Activated T-helper 1 cell treated with anti-CD3 and anti-CD28 coated beads, Interleukin-12 subunit alpha, Interleukin-12 subunit beta, Interleukin-2, Interleukin-4 antibody, amounts not matched to agents 30 ng/mL and 10 ng/mL and 1 ng/mL, durations not matched to agents 14 hours and 24 hours and 36 hours (primary cell): ENCODE results near the gene ERC2. TPM values are rescaled to one million over a fixed set of nuclear protein-coding genes. Genes with fewer than 3 reads are reported as not detected.

Source experiments
- DNase-seq: peaks from one replicate; pipeline ENCODE4 v3.0.0; 2021; ENCODE audit warnings: low spot score
- H3K27ac Mint-ChIP-seq: one replicate; pipeline ENCODE4 v1.8.0; 2021; ENCODE audit warnings: mild to moderate bottlenecking, mixed read lengths
- H3K27me3 Mint-ChIP-seq: one replicate; pipeline ENCODE4 v1.8.0; 2022; ENCODE audit warnings: mild to moderate bottlenecking, moderate library complexity, mixed read lengths; ENCODE audit not compliant: insufficient read depth
- H3K36me3 Mint-ChIP-seq: one replicate; pipeline ENCODE4 v1.8.0; 2021; ENCODE audit warnings: low read depth, mixed read lengths
- H3K4me1 Mint-ChIP-seq: one replicate; pipeline ENCODE4 v1.8.0; 2021; ENCODE audit warnings: low read depth, mixed read lengths
- H3K4me3 Mint-ChIP-seq: one replicate; pipeline ENCODE4 v1.8.0; 2021; ENCODE audit warnings: mild to moderate bottlenecking, moderate library complexity, mixed read lengths
- H3K9me3 Mint-ChIP-seq: one replicate; pipeline ENCODE4 v1.8.0; 2021; ENCODE audit warnings: mixed read lengths
- intact Hi-C: fragments of 100-400 bp; cut with micrococcal nuclease; formaldehyde crosslinking; loops from one replicate; pipeline ENCODE4 v1.15.1; 2024
- total RNA-seq: library from RNA; stranded (reverse); gene quantifications from 2 replicates; pipeline ENCODE4 v1.2.3, GENCODE V29; 2022

ERC2 gene
- total RNA-seq, 1 donor from 2014 or later: not detected

DNA sequence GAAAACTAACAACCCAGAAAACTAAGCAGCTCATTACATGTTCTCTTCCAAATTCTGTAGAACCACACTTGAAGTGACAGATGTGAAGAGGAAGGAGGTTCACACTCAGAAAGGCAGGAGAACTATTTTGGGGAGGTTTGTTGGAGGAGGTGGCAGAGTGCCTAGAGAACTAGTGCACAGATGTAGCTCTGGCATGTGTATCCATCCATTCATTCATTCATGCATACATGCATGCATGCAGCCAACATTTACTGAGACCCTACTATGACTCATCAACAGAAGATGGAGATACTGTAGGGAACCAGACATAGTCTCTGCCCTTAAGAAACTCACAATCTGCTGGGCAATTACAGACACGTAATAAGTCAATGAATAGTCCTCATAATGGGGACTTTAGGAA lies 116.7 kb downstream of the ERC2 start:
- no peaks in the 10 kb centered on the region for H3K36me3 Mint-ChIP-seq
- no peak overlapping the region for H3K27ac Mint-ChIP-seq
- DNase-seq: no peak
- no peak overlapping the region for H3K4me3 Mint-ChIP-seq
- no peaks in the 10 kb centered on the region for H3K27me3 Mint-ChIP-seq
- no peaks in the 10 kb centered on the region for H3K4me1 Mint-ChIP-seq
- H3K9me3 Mint-ChIP-seq: no peaks in the 10 kb centered on the region
- intact Hi-C loops: no loop called here

GRCh38 chr3:56347219-56347871 lies 120.9 kb downstream of the ERC2 start:
- H3K36me3 Mint-ChIP-seq: no peaks in the 10 kb centered on the region
- no peak for DNase-seq
- no peaks in the 10 kb centered on the region for H3K4me1 Mint-ChIP-seq
- intact Hi-C loops: no loop called here
- H3K4me3 Mint-ChIP-seq: no peak overlapping the region
- no peak overlapping the region for H3K27ac Mint-ChIP-seq
- no peaks in the 10 kb centered on the region for H3K9me3 Mint-ChIP-seq
- H3K27me3 Mint-ChIP-seq: peaks cover 3% of the 10 kb centered on the region

- H3K36me3 Mint-ChIP-seq: no peaks in the 10 kb centered on the region
- H3K27ac Mint-ChIP-seq: no peak overlapping the region
- DNase-seq: no peak
- intact Hi-C loops: no loop called here
- H3K9me3 Mint-ChIP-seq: no peaks in the 10 kb centered on the region
- H3K4me1 Mint-ChIP-seq: no peaks in the 10 kb centered on the region
- peaks cover 12% of the 10 kb centered on the region for H3K27me3 Mint-ChIP-seq
- H3K4me3 Mint-ChIP-seq: no peak overlapping the region
Measured at GRCh38 chr3:56342475-56342874, 125.8 kb downstream of the ERC2 start.

- Mint-ChIP-seq H3K27me3 (peaks cover 12% of the 10 kb centered on the region), H3K4me3 (no peak overlapping the region), H3K4me1 (no peaks in the 10 kb centered on the region), H3K27ac (no peak overlapping the region), H3K9me3 (no peaks in the 10 kb centered on the region), H3K36me3 (no peaks in the 10 kb centered on the region)
- DNase-seq: no peak
- intact Hi-C loops: loop anchor here (1.0 to 2.0 kb wide), 2 partner anchors 108 to 155 kb away; no protein-coding TSS in a partner anchor
Measured at GRCh38 chr3:56339671-56340070, 128.6 kb downstream of the ERC2 start.

DNA sequence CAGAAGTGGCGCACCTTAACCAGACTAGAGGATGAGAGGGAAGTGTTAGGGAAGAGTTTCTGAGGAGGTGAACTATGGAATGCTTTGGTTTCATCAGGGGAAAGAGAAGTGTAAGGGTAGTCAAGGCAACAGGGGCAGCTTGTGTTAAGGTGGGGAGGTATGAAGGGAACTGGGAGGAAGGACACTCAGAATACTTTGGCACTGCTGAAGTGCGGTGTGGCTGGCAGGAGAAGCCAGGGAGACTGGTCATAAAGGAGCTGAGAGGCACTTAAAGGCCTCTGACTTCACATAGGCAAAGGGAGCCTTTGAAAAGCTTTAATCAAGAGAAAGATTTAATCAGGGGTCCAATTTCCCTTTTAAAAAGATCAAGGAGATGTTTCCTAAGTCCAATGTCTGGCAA lies 129.0 kb downstream of the ERC2 start:
- no peak overlapping the region for H3K4me3 Mint-ChIP-seq

DNA sequence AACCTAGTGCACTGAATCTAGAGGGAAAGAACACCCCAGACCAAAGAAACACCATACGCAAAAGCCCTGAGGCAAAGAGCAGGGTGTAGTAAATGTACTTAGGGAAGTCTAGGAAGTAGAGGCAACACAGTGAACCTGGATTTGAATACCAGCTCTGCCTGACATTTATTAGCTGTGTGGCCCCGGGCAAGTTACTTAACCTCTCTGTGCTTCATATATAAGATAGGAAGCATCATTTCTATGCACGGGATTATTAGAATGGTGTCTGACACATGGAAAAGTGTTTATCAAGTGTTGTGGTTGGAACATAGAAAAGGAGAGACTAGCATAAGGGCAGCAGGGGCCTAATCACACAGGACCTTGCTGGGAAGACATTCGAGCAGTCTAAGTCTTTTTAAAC lies 132.2 kb downstream of the ERC2 start:
- no peak for DNase-seq
- Mint-ChIP-seq H3K9me3 (no peaks in the 10 kb centered on the region), H3K36me3 (no peaks in the 10 kb centered on the region), H3K4me3 (no peak overlapping the region), H3K27me3 (peaks cover 7% of the 10 kb centered on the region), H3K4me1 (no peaks in the 10 kb centered on the region), H3K27ac (no peak overlapping the region)
- intact Hi-C loops: no loop called here

More for the DNA sequence above, 129.0 kb downstream of the ERC2 start:
- peaks cover 10% of the 10 kb centered on the region for H3K27me3 Mint-ChIP-seq
- no peaks in the 10 kb centered on the region for H3K4me1 Mint-ChIP-seq
- H3K9me3 Mint-ChIP-seq: no peaks in the 10 kb centered on the region
- no peak for DNase-seq
- no peaks in the 10 kb centered on the region for H3K36me3 Mint-ChIP-seq
- H3K27ac Mint-ChIP-seq: no peak overlapping the region
- intact Hi-C loops: no loop called here

DNA sequence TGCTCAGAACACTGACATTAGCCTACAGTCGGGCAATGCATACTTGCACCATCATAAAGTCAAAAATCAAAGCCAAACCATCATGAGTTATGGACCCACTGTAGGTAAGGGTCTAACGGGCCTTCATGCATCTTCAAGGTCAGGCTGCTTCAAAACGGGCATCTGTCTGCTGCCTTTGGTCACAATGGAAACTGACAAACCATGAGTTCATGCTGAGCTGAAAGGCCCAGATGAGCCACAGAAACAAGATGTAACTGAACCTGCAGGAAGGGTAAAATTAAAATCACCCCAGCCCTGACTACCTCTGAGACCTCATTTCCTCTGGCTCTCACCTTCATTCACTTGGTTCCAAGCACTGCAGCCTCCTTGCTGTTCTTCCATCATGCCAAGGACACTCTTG lies 143.8 kb downstream of the ERC2 start:
- no peak for DNase-seq
- H3K27me3 Mint-ChIP-seq: peaks cover 7% of the 10 kb centered on the region
- H3K4me3 Mint-ChIP-seq: no peak overlapping the region
- H3K27ac Mint-ChIP-seq: no peak overlapping the region
- H3K36me3 Mint-ChIP-seq: no peaks in the 10 kb centered on the region
- intact Hi-C loops: no loop called here
- no peaks in the 10 kb centered on the region for H3K9me3 Mint-ChIP-seq
- H3K4me1 Mint-ChIP-seq: no peaks in the 10 kb centered on the region

DNA sequence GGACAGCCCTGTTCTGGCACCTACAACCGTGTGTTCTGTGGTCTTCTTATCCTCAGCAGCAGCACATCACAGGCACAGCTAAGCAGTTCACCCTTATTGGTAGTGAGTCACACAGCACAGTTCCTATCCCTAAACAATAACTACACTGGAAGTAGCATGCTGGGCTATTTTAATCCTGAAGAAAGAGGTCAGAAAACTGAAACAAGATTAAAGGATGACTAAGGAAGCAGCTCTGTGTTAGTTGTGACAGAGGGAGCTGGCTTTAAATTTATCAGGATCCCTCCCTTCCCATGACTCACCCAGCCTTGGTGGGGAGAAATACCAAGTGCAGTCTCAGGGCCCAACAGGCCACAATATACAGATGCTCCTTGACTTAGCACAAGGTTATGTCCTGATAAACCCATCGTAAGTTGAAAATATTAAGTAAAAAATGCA lies 144.3 kb downstream of the ERC2 start:
- Mint-ChIP-seq H3K27me3 (peaks cover 7% of the 10 kb centered on the region), H3K4me1 (no peaks in the 10 kb centered on the region), H3K27ac (no peak overlapping the region), H3K4me3 (no peak overlapping the region), H3K36me3 (no peaks in the 10 kb centered on the region), H3K9me3 (no peaks in the 10 kb centered on the region)
- DNase-seq: no peak
- intact Hi-C loops: no loop called here

DNA sequence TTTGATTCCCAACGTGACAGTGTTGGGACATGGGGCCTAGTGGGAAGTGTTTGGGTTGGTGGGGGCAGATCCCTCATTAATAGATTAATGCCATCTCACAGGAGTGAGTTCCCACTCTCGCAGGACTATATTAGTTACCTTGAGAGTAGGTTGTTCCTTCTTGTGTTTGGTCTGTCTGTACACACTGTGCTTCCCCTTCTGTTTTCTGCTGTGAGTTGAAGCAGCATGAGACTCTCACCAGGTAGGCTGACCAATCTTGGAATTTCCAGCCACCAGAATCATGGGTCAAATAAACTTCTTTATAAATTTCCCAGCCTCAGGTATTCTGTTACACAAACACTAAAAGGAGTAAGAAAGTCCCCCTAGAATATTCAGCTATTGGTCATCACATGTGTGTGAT lies 145.4 kb downstream of the ERC2 start:
- Mint-ChIP-seq H3K4me3 (no peak overlapping the region), H3K36me3 (no peaks in the 10 kb centered on the region), H3K4me1 (no peaks in the 10 kb centered on the region), H3K9me3 (no peaks in the 10 kb centered on the region), H3K27me3 (peaks cover 3% of the 10 kb centered on the region), H3K27ac (no peak overlapping the region)
- DNase-seq: no peak
- intact Hi-C loops: no loop called here

- H3K4me1 Mint-ChIP-seq: no peaks in the 10 kb centered on the region
- no peak overlapping the region for H3K27ac Mint-ChIP-seq
- H3K36me3 Mint-ChIP-seq: no peaks in the 10 kb centered on the region
- no peak for DNase-seq
- no peak overlapping the region for H3K4me3 Mint-ChIP-seq
- H3K9me3 Mint-ChIP-seq: no peaks in the 10 kb centered on the region
- peaks cover 3% of the 10 kb centered on the region for H3K27me3 Mint-ChIP-seq
- intact Hi-C loops: no loop called here
Measured at GRCh38 chr3:56321892-56322291, 146.4 kb downstream of the ERC2 start.

DNA sequence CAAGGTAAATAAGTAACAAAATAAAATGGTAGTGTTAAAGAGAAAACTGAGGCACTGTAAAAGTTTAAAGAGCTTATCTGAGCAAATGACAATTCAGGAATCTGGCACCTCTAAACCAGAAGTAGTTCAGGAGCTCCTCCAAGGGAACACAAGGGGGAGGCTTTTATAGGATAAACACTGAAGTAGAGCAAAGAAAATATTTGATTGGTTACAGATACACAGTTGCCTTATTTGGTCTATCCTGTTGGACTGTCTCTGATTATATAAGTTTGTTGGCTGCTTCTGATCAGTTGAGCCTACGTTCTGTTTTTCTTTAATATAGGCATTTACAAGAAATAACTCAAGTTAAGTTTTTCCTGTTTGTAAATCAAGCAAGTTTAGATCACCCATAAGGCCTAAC lies 146.9 kb downstream of the ERC2 start:
- H3K4me3 Mint-ChIP-seq: no peak overlapping the region
- peaks cover 3% of the 10 kb centered on the region for H3K27me3 Mint-ChIP-seq
- H3K4me1 Mint-ChIP-seq: no peaks in the 10 kb centered on the region
- no peaks in the 10 kb centered on the region for H3K9me3 Mint-ChIP-seq
- DNase-seq: no peak
- intact Hi-C loops: no loop called here
- no peak overlapping the region for H3K27ac Mint-ChIP-seq
- no peaks in the 10 kb centered on the region for H3K36me3 Mint-ChIP-seq

DNA sequence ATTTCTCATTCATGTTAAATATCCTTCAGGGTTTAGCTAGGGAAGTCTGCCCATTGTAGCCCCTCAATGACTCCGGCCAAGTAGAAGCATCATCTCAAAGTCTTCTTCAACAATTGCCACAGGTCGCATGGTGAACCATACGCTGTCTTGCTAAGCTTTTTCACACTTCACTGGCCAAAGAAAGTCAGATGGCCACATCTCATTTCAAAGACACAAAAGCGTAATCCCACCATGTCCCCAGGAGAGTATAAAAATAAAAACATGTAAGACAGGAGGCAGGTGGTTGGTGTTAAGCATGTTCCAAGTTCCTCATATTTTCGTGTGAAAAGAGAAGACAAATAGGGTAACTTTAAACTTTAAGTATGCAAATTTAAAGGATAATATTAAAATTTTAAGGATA lies 147.4 kb downstream of the ERC2 start:
- Mint-ChIP-seq H3K9me3 (no peaks in the 10 kb centered on the region), H3K36me3 (no peaks in the 10 kb centered on the region), H3K4me3 (no peak overlapping the region), H3K27me3 (peaks cover 3% of the 10 kb centered on the region), H3K4me1 (no peaks in the 10 kb centered on the region), H3K27ac (no peak overlapping the region)
- intact Hi-C loops: no loop called here
- DNase-seq: no peak

- no peaks in the 10 kb centered on the region for H3K4me1 Mint-ChIP-seq
- no peak overlapping the region for H3K4me3 Mint-ChIP-seq
- H3K27ac Mint-ChIP-seq: no peak overlapping the region
- intact Hi-C loops: no loop called here
- H3K9me3 Mint-ChIP-seq: no peaks in the 10 kb centered on the region
- peaks cover 3% of the 10 kb centered on the region for H3K27me3 Mint-ChIP-seq
- no peaks in the 10 kb centered on the region for H3K36me3 Mint-ChIP-seq
- no peak for DNase-seq
Measured at GRCh38 chr3:56318891-56319290, 149.4 kb downstream of the ERC2 start.

- Mint-ChIP-seq H3K9me3 (no peaks in the 10 kb centered on the region), H3K4me1 (no peaks in the 10 kb centered on the region), H3K27ac (no peak overlapping the region), H3K4me3 (no peak overlapping the region), H3K36me3 (no peaks in the 10 kb centered on the region), H3K27me3 (no peaks in the 10 kb centered on the region)
- intact Hi-C loops: no loop called here
- no peak for DNase-seq
Measured at GRCh38 chr3:56316944-56317343, 151.3 kb downstream of the ERC2 start.
